Measurements from ENCODE around the gene OSBPL3.

OSBPL3 gene

GRCh38 chr7:24786306-24786705 is 193.7 kb downstream of the OSBPL3 start:
- DNase-seq = no peak

DNA sequence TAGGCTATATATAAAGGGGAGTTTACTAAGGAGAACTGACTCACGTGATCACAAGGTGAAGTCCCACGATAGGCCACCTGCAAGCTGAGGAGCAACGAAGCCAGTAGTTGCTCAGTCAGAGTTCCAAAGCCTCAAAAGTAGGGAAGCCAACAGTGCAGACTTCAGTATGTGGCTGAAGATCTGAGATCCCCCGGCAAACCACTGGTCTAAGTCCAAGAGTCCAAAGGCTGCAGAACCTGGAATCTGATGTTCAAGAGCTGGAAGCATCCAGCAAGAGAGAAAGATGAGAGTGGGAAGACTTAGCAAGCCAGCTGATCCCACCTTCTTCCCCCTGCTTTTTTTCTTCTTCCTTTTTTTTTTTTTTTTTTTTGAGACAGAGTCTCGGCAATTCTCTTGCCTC is 195.7 kb downstream of the OSBPL3 start:
- no peak for DNase-seq

DNA sequence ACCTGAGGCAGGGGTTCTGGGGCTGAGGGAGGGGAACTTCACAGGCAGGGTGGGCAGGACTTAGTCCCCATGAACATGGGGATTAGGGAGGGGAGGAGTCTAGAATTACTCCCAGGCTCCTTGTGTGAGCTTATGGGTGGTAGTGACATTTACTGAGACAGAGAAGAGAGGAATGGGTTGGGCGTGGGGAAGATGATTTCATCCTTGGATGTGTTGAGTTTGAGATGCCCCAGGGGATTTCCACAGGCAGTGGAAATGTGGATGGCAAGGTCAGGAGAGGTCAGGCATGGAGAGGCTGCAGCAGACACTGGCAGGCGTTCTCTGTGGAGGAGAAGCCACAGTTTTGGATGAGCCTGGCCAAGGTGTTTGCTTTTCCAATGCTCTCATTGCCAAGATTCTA is 196.3 kb downstream of the OSBPL3 start:
- DNase-seq = no peak

DNA sequence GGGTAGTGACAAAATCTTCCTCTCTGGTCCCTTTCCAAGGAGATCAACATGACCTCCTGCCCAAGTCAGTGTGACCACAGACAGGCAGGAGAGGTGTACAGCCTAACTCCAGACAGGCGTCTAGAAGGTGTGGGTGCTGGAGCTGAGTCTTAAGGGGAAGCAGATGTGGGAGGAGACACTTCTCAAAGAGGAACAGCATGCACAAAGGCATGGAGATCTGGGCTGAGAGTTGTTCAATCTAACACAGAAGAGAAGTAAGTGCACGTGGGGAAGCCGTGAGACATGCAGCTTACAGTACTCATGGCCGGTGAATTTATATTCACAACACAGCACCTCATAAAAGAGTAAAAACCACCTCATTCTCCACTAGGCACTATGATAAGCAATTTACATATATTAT is 198.9 kb downstream of the OSBPL3 start:
- no peak for DNase-seq

- no peak for DNase-seq
These were observed 200.7 kb downstream of the OSBPL3 start for GRCh38 chr7:24779283-24779655.

GRCh38 chr7:24778543-24779282 is 201.3 kb downstream of the OSBPL3 start:
- DNase-seq = peak; percentile 38

- no peak for DNase-seq
These were observed 202.2 kb downstream of the OSBPL3 start for GRCh38 chr7:24777806-24778205.

DNA sequence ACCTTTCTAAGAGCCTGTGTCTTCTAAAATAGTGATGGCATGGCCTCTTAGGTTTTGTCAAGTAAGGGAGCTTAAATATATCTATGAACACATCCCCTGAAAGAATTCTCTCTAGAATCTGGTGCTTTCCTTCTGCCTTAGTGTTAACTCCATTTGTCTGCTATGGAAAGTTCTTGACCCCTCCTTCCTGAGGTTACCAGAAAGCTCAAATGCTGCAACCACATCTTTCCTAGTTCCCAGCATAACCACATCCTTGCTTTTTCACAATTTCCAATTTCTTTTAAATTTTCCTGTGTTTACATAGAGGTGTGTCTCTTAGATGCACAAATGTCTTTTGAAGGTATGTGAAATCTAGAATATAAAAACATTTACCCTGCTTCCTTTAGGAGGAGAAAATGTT is 206.3 kb downstream of the OSBPL3 start:
- no peak for DNase-seq

- peak; percentile 35 for DNase-seq
These were observed 210.1 kb downstream of the OSBPL3 start for GRCh38 chr7:24769851-24770250.

- no peak for DNase-seq
These were observed 210.8 kb downstream of the OSBPL3 start for GRCh38 chr7:24769014-24769830.

DNA sequence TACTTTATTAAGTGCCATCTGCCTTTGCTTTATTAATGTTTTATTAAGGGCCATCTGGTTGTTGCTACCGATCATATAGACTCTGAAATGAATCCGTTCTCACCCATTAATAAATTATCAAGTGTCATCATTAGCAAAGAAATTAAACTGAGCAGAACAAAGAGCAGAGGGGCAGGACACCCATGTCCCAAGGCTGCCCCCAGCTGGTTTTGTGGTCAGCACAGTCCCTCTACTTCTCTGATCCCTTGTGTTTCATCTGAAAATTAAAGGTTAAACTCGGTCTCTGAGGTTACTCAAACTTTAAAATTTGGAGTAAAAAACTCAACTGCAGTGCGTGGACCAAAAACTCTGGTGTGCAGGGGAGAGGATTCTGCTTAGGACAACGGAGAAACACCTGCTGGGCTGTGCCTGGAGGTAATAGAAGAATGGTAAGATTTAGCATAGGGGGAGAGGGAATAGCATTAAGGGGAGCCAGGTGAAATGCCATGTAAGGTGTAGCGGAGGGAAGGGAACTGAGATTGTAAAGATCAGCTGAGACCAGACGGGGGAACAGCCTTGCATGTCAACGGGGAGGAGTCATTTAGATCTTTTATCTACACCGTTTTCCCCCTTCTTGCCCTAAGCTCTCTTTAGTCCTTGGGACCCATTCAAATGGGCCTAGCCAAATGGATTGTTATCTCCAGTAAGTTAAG is 212.0 kb downstream of the OSBPL3 start:
- no peak for DNase-seq

DNA sequence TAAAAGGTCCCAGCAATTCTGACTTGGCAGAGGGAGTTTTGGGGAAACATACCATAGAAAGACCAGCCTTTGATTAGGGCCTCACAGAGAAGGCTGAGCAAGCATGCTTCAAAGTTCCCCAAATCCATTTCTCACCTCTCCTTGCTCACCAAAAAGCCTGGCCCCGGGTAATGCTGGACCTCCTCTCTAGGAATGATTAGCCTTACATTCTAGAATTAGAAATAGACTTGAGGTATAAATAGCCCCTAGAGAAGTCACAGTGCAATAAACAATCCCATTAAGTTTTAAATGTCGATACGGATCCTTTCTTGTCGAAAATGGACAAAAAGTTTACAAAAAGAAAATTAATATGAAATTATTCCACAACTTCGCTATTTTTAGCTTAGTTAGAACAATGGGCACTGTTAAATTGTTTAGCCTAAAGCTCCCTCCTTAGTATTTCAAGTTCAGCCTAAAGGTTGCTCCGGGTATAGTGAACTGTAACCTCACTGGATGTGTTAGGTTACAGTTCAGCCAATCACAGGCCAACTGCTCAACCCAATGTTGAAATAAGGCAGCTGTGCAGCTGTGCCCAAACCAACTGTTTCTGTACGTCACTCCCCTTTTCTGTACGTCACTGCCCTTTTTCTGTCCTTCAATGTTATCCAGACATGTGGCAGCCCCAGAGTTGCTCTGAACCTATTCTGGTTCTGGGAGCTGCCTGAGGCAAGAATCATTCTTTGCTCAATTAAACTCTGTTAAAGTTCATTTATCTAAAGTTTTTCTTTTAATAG is 214.8 kb downstream of the OSBPL3 start:
- DNase-seq = no peak

- no peak for DNase-seq
These were observed 216.0 kb downstream of the OSBPL3 start for GRCh38 chr7:24764011-24764410.

- no peak for DNase-seq
These were observed 216.6 kb downstream of the OSBPL3 start for GRCh38 chr7:24763303-24763901.

- DNase-seq = no peak
These were observed 217.2 kb downstream of the OSBPL3 start for GRCh38 chr7:24762771-24763170.

DNA sequence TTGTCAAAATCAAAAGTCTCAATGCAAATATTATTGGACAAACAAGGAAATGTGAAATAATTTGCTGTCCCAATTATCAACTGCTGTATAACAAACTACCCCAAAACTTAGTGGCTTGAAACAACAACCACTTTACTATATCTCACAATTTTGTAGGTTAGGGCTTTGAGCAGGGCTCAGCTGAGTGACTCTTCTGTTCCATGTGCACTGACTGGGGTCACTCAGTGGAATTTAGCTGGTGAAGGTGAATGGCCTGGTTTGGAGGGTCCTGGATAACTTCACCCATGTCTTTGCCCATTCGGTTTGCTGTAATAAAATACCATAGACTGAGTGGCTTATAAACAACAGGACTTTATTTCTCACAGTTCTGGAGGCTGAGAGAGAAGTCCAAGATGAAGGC is 219.0 kb downstream of the OSBPL3 start:
- DNase-seq = no peak

DNA sequence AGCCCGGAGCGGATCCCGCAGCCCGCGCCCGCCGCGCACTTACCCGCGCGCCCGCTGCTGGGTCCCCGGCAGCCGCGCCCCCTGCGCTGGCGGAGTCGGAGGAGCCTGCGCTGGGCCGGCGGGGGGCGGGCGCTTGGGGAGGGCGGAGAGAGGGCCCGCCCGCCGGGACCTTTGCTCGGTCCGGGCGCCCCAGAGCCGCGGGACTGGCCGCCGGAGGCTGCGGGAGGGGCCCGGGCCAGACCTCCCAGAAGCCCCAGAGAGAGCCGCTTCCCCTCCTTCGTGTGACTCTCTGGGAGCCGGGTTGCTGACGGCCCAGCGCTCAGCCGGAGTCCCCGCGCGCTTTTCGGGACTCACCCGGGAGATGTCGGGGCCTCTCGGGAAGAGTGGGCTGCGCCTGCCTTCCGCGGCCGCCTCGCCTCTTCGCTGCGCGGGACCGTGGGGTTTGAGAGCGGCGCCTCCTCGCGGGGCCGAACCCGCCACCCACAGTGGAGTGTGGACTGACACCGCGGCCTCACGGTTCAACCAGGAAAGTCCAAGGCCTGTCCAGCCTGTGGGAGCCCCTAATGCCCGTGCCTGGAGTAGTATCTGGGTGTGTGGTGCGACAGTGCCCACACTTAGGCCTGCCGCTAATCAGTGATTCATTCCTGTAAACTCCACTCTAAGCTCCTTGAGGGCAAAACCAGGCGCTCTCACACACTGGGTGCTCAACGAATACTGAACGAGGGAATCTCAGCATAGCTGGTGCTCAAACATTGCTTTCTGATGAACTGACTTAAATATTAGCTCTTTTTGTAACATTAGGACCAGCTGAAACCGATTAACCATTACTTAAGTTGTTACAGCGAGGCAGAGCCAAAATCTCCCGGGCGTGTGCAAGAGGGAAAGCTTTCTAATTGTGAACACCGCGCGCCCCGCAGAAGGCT is 222.4 kb downstream of the OSBPL3 start, which contains the start of gene GSDME:
GSDME (minus strand) TSS at position 112 of the 923 bp plus-strand sequence. CDS start 7,690 bp downstream, outside the sequence.
- peak; percentile 66 for DNase-seq

GRCh38 chr7:24756545-24757352 is 223.2 kb downstream of the OSBPL3 start:
- no peak for DNase-seq

DNA sequence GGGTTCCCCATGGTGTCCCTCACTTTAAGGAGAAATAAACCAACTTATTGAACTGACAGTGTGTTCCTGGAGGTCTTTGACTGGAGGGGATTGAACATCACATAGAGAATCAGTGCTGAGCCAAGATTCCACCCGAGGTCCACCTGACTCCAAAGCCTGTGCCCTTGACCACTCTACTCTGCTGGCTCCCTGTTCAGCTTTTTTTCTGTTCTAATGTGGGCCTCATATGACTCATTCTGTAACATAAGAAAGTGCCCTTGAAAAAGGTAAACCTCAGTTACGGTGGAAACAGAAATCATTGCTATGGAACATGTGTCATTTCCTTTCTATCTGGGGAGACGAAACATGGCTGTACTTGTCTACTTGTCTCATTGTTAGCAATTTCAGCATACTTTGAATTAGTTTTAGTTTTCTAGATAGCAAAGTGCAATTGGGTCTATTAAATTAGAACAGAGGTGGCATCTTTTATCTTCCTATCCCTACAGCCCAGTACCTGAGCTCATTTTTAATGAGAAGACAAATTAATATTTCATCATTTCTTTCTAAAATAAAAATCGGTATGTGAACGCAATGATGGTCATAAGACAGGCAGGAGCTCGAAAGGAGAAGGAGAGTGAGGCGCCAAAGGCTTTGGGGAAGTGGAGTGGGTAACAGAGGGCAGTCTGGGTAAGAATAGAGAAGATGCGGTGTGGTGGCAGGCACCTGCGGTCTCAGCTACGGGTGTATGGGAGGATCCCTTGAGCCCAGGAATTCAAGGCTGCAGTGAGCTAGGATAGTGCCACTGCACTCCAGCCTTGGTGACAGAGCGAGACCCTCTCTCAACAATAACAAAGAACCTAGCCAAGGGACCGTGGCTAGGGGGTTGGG is 224.2 kb downstream of the OSBPL3 start:
- no peak for DNase-seq
